KBM-7 (cell line): ENCODE results near the gene NUBP2.

Experiments
- DNase-seq: peaks from one replicate; pipeline ENCODE4 v3.0.0-alpha.2; 2015
- in situ Hi-C: fragments of 300-500 bp; cut with MboI; formaldehyde crosslinking; loops from 2 replicates; pipeline ENCODE4 v1.14.3; 2020; ENCODE audit warnings: low sequenced_read_pairs, low pct_unique_long_range_greater_than_20kb, mixed read lengths

NUBP2 gene

DNA sequence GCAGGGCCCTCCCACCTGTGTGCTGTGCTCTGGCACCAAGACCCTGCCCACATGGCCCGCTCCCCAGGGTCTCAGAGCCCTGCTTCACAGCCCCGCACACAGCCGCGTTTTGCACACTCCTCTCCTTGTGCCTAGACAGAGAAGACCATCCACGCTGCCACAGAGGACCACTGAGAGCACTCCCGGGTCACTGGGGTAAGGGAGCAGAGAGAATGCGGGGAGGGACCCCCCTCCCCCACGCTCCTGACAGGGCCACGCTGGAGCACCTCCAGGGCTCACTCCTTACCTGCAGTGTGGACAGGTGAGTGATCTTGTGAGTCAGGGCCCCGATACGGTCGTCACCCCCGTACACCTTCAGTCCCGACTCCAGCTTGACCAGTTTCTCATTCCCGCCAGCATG is 36.9 kb downstream of the NUBP2 start:
- in situ Hi-C loops: no loop called here
- no peak for DNase-seq

DNA sequence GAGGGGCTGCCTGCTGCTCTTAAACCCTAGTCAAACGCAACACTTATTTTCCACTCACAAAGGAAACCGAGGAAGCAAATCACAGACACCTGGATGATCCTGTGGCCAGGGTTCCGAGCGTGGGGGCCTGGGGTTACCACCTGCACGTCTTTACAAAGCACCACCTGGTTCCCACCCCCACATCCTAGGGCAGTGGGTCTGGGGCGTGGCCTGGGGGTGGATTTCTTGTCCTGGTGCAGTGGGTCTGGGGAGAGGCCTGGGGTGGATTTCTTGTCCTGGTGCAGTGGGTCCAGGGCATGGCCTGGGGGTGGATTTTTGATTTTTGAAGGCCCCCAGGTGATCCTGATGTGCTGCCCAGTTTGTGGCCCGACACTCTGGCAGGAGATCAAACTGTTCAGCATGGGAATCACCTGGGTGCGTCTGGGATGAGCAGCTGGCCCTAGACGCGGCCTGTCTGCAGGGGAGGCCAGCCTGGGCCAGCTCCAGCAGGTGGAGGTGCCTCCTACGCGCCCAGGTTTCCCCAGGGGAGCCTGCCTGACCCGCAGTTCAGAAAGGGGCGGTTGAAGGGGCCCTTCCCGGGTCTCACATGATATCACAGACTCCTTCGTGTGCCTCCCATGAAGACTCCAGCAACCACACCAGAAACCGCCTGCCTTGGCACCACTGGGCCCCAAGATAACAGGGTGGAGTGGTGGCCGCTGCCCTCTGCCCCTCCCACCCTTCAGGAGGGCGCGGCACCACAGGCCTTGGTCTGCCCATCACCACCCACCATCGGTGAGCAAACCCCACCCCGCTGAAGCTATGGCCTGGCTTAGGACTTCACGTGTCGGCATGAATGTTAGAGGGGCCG is 37.6 kb downstream of the NUBP2 start:
- no peak for DNase-seq
- in situ Hi-C loops: no loop called here

DNA sequence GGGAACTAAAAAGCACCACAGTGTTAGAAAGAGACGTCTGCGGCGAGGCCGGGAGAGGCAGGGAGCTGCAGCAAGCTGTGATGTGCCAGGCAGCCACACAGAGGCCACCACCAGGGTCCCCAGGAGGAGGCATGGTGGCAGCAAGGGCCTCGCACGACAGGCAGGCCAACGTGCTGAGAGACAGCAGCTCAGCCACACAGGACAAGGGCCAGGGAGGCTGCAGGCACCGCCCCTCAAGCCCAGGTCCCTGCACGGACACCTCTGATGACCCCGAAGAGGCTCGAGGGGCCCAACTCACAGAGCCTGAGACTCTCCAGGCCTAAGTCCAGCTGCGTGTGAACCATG is 38.2 kb downstream of the NUBP2 start:
- no peak for DNase-seq
- in situ Hi-C loops: no loop called here

DNA sequence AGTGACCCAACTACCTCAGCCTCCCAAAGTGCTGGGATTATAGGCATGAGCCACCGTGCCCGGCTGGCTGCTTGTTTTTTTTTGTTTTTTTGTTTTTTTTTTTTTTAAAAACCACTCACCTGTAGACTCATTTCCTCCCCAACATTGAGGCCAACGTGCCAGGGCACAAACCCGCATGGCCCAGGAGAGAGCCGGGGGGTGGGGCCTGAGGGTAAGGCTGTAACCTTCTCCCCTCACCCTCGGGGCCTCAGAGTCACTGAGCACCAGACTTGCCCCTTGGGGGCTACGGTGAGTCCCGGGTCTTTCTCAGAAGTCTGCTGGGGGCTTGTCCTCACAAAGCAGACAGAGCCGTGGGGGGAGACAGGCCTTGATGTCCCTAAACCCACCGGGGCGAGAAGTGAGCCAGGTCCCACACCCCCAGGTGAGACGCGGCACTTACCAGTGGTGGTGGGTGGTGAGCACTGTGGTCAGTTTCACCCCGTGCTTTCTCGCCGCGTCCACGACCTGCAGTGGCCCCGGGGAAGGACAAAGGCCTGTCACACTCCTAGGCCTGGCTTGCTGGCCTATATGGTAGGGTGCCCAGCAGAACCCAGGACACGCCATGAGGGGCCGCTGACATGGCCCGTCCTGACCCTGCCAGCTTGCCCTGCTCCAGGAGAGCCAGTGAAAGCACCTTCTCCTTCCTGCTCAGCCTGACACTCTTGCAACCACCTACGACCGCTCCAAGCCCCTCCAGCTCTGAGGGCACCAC is 39.3 kb downstream of the NUBP2 start:
- in situ Hi-C loops: no loop called here
- DNase-seq: no peak

DNA sequence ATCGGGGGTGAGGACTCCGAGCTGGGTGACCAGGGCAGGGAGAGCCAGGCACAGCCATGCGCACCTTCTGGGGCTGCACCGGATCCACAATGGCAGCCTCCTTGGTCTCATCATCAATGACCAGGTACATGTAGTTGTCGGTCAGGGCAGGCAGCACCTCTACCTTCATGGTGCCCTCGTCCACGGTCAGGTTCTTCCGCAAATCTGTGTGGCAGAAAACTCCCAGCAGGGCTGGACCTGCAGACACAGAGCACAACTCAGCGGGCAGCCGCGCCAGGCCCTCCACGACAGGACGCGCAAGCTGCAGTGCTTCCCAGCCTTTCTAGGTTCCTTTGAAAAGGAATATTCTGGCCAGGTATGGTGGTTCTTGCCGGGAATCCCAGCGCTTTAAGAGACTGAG is 40.0 kb downstream of the NUBP2 start:
- no peak for DNase-seq
- in situ Hi-C loops: no loop called here

DNA sequence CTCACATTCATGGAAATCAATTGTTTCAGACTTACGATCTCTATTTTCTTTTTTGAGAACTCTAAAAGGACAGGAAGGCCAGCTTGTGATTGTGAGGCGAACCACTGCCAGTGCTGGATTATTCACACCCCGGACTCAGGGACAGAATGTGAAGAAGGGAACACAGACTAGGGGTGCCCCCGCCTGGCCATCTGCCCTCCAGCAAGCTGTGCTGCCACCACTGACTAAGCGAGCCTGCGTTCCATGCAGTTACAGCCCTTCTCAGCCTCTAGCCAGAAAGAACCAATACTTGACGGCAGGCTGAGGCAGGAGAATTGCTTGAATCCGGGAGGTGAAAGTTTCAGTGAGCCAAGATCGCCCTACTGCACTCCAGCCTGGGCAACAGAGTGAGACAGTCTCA is 41.1 kb downstream of the NUBP2 start:
- in situ Hi-C loops: no loop called here
- DNase-seq: peak; percentile 53

DNA sequence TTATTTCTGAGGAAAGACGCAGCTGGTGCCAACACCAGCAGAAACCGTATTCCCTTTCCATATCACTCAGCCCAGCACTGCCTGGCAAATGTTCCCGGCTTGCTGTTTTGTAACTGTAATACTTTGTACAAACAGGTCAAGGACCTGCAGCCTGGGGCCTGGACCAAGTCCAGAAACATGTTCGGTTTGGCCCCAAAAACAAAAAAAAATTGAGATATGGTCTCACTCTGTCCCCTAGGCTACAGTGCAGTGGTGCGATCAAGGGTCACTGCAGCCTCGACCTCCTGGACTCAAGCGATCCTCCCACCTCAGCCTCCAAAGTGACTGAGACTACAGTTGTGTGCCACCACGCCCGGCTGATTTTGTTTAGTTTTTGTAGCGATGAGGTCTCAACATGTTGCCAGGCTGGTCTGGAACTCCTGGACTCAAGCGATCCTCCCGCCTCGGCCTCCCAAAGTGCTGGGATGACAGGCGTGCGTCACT is 42.7 kb downstream of the NUBP2 start:
- in situ Hi-C loops: no loop called here
- DNase-seq: no peak

DNA sequence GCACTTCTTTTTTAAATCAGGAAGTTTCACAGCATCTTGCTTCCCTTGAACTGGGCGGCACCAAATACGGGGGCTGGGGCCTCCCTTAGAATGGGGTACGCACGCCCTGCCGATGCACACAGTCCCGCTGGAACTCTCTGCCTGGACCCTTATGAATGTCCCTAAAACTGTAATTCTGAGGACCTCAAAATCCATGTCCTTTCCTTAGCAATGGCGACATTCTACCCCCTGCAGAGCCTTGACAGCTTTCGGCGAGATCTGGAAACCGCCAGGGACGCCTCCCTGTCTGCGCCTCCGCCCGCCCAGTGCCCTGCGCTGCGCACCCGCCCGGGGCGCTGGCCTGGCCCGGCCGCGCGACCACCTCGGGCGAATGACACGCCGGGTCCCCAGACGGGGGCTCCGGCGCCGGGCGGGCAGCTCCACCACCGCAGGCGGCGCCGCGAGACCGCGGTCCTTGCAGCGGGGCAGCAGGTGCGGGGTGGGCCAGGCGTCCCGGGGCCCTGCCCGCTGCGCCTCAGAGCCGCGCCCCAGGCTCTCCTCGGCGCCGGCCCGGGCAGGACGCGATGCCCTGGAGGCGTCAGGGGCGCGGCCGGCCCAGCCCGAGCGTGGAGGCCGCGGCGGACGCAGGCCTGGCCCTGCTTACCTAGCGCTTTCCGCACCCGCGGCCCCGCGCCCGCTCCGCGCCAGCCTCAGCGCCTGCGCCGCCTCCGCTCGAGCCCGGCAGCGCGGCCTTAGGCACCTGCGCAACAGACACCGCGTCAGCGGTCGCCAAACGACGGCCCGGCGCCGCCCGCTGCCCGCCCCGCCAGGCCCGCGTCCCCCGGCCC is 43.3 kb downstream of the NUBP2 start:
- DNase-seq: peak; percentile 51
- in situ Hi-C loops: no loop called here

DNA sequence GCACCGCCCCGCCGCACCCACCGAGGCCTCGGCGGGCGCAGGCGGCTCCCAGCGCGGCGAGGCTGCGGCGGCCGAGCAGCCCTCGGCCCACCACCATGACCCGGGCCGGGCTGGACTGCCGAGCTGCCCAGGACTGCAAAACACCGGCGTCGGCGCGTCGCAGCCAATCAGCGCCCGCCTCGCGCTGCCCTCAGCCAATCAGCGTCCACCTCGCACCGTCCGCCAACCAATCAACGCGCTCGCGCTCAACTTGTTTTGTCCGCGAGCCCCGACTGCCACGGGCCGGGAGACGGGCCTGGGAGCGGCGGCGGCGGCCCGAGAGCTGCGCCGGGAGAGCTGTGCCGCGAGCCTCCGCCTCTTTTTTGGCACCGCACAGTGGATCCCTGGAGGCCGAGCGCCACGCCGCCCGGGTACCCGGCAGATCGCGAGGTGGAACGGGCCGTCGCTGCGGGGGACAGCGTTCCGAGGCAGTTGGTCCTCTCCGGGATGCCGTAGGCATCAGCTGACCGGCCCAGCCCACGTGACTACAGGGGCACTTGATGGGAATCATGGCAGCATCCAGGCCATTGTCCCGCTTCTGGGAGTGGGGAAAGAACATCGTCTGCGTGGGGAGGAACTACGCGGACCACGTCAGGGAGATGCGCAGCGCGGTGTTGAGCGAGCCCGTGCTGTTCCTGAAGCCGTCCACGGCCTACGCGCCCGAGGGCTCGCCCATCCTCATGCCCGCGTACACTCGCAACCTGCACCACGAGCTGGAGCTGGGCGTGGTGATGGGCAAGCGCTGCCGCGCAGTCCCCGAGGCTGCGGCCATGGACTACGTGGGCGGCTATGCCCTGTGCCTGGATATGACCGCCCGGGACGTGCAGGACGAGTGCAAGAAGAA is 44.2 kb downstream of the NUBP2 start, which contains the start of the genes FAHD1 and HAGH:
TSS of gene FAHD1 (plus strand) at position 516 of the 883 bp plus-strand sequence. CDS start at position 549, 33 bp downstream.
TSS of gene HAGH (minus strand) at position 135 of the 883 bp plus-strand sequence. CDS start at position 97, 38 bp downstream.
- in situ Hi-C loops: no loop called here
- DNase-seq: peak; percentile 96

DNA sequence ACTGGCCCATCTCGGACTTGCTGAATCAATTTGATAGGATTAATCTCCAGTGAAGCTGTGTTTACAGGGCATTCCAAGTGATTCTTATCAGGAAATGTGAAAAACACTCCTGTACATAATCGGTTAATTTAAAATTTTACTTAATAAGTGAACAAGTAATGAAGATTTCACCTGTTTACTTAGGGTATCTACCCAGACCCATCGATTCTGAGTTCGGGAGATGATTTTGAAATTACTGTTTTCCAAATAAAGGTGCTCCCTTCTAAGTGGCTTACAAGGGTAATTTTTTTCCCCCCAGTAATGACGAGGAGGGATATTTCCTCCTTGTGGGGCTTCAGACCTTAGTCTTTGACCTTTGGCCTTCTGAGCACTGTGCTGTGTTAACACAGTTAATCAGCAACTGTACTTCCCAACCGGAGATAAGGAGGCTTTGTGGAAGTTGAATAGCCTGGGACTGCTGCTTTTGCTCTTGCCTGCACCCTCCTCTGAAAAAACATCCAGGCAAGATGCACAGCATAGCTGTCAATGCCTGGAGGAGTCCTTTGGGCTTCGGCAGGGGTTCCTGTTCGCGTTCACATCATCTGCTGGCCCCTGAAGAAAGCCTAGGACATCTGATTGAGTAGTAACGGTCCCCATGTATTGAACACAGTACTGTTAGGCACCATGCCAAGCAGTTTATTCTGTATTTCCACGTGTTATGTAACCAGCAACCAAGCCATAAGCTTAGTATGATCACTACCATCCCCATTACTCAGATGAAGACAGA is 46.1 kb downstream of the NUBP2 start:
- DNase-seq: no peak
- in situ Hi-C loops: no loop called here

DNA sequence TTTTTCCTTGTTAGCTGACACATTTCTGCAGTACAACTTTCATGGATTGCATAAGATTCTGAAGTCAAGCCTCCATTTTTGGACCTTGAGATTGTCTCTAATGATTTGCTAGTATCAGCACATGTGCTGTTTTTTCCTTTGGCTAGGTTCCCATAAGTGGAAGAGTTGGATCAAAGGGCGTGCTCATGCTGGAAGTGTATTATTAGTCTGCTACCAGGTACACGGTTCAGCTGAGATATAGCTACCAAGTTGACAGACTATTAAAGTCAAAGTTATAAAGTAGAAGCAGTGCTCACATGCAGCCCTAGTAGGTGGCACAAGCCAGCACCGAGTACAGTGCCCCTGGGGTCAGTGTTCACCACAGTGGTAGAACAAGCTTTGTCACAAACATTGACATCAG is 47.5 kb downstream of the NUBP2 start:
- DNase-seq: no peak
- in situ Hi-C loops: no loop called here

DNA sequence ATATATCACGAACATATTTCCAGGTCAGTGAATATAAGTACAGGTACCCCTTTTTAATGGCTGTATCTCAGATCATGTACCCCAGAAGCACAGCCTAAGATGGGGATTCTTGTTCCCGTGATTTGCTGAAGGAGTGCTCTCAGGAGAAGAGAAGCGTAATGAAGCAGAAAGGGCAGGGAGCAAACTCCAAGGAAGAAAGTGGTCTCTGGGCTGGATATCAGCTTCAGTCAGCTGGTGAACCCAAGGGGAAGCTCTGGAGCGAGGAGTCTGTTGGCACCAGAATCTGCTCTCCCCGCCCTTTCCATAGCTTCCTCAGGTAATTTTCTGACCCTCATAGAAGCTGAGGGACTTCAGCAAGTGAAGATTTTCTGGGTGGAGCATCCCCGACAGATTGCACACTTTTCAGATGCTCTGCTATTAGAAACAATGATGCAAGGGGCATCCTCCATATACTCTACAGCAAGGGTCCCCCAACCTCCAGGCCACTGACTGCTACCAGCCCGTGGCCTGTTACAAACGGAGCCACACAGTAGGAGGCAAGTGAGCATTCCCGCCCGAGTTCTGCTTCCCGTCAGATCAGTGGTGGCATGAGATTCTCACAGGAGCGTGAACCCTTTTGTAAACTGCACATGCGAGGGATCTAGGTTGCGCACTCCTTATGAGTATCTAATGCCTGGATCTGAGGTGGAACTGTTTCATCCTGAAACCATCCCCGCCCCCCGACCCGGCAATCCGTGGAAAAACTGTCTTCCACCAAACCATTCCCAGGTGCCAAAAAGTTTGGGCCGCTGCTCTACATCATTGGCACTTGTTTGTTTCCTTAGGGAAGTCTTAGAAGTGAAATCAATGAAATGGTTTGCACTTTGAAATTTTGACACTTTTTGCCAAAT is 48.7 kb downstream of the NUBP2 start:
- no peak for DNase-seq
- in situ Hi-C loops: no loop called here

DNA sequence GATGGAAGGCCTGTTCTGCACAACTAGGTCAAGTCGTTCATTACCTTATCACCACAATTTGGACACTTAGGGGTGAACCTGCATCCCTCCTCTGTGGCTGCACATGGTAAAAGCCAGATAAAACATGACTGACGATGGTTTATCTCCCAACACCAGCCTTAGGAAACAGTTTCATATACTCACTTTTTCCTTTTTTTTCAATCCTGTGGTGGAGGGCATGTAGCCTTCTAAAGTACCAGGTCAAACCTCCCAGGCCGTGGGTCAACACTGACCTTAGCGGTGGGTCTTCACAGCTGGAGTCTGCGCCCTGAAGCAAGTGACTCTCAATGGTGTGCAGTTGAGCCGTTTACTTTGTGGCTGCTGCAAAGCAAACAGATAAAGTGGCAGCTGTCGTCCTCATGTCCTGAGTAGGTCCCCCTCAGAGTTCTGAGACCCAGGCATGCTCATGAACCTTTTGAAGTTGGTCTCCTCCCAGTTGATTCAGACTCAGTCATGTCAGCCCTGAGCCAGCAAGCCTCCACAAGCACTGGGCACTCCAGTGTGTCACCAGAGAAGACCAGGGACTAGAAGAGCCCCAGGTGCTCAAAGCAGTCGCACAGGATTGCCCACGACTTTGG is 50.2 kb downstream of the NUBP2 start:
- in situ Hi-C loops: no loop called here
- no peak for DNase-seq

DNA sequence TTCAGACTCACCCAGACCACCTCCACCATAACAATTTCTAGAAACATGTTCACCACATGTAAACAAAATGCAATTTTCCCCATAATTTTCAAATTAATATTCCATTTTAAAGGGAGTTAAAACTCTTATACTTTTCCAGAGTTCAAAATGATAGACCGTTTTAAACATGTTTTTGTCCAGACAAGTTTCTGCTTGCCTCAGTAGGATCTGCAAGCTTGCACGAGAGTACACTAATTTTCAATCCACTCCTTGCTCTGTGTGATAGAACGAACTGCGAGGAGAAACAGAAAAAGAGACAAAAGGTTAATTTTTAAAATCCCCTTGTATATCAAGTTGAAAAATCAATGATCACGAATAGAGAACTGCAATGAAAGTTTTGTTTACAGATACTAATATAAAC is 51.3 kb downstream of the NUBP2 start:
- in situ Hi-C loops: no loop called here
- no peak for DNase-seq
